GM19035 (cell line): Measurements from ENCODE around the gene CCDC50.

Experiments
- ATAC-seq: cut with Tn5 transposase; IDR thresholded peaks from one replicate; pipeline ENCODE4 v1.9.1; 2021; ENCODE audit not compliant: unreplicated experiment

CCDC50 gene

GRCh38 chr3:191415566-191415965, 86.4 kb downstream of the CCDC50 start:
- ATAC-seq: no peak

DNA sequence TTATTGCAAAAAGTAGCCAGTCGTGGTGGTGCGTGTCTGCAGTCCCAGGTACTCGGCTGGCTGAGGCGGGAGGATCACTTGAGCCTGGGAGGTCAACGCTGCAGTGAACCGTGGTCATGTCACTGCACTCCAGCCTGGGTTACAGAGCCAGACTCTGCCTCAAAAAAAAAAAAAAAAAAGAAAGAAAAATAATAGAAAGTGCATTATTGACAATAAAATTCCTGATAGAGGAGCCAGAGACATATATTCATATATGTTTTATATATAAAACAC, 88.2 kb downstream of the CCDC50 start:
- no peak for ATAC-seq

DNA sequence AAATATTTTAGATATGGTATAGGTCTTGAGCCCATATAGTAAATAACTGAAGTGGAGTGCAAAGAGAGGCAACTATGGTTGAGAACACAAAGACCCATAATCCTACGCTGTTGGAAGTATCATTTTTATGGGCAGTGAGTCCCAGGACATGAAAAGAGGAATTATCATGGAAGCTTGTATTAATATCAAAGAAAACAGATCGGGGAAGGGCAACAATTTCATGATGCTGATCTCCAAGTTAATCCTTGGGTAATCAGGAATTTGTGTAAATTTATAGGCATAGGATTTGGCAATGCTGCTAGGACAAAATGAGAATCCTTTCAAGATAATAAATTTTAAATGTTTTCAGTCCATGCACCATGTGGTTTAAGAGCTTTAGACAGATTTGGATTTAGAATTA, 91.6 kb downstream of the CCDC50 start:
- ATAC-seq: no peak

DNA sequence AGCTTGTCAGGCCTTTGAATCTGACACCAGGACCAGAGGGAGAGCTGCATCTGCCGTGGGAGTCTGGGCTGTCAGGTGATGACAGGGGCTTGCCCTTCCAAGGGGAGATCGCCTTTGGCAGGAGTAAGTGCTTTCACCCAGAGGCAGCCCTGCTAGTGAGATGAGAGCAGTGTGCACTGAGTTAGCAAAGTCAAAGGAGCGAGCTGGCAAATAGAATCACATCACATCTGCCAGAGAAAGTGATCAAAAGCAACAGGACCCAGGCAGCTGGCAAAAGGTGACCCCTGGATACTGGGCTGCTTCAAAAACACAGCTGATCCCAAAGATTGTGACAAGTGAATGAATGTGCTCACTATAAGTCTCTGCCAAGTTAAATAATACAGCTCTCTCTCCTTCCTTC, 95.7 kb downstream of the CCDC50 start:
- no peak for ATAC-seq

DNA sequence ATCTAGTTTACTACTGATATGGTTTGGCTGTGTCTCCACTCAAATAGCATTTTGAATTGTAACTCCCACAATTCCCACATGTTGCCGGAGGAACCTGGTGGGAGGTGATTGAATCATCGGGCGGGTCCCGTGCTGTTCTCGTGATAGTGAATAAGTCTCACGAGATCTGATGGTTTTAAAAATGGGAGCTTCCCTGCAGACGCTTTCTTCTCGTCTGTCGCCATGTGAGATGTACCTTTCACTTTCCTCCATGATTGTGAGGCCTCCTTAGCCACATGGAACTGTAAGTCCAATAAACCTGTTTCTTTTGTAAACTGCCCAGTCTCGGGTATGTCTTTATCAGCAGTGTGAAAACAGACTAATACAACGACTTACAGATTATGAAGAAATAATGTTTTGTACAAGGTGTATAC, 96.1 kb downstream of the CCDC50 start:
- ATAC-seq: no peak

- no peak for ATAC-seq
Measured at GRCh38 chr3:191426311-191426710, 97.1 kb downstream of the CCDC50 start.

- ATAC-seq: no peak
Measured at GRCh38 chr3:191428177-191428576, 99.0 kb downstream of the CCDC50 start.

- ATAC-seq: no peak
Measured at GRCh38 chr3:191430103-191430502, 100.9 kb downstream of the CCDC50 start.

DNA sequence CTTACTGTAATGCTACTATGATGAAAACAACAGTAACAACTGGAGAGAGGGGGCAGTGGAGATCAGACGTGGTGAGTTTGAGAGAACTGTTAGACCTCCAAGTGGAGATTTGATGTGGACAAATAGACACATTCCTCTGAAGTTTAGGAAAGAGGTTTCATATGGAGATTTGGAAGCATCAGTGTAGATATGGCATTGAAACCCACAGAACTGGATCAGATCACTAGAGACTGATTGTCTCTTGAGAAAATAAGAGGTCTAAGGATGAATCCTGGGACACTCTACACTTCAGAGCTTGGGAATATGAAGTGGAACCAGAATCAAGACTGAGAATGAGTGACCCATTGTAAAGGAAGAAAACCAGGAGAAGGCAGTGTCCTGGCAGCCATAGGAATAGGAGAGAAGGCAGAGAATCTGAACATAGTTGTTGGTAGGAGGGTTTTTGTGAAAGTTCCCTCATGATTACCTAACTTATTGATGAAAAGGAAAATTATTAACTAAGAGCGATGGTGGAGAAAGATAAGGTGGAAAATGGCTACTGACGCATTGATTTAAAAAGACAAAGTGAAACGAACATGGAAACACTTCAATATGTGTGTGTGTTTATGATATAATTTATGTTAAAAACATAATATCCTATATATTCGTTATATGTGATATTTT, 102.1 kb downstream of the CCDC50 start:
- ATAC-seq: no peak

DNA sequence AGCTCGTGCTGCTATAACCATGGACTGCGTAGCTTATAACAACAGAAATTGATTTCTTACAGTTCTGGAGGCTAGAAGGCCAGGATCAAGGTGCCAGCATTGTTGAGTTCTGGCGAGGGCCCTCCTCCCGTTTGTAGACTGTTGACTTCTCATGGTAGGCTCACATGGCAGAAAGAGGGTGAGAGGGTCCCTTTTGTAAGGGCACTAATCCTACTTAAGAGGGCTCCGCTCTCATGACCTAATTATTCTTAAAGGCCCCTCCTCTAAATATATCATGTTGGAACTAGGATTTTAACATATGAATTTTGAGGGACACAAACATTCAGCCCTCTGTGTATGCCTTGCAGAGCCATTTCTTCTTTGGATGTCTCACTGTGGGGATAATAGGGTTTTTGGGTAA, 103.0 kb downstream of the CCDC50 start:
- no peak for ATAC-seq

- no peak for ATAC-seq
Measured at GRCh38 chr3:191434024-191434423, 104.8 kb downstream of the CCDC50 start.

DNA sequence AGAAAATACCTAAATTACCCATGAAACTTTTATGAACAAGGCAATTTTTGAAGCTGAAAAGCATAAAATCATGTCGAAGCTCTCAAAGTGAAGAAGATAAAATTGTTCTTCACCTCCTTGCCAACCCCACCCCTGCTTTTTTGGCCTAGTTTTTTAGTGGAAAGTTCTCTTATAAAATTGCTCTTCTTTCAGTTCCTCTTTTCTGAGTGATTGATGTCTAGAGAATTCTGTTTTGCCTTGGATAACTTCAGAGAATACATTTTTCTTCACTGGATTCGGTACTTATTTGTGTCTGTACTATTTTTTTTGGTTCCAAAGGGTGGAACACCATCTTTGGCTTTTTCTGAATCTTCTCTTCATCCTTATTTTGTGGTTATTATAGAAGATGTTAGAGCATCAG, 106.8 kb downstream of the CCDC50 start:
- ATAC-seq: no peak

DNA sequence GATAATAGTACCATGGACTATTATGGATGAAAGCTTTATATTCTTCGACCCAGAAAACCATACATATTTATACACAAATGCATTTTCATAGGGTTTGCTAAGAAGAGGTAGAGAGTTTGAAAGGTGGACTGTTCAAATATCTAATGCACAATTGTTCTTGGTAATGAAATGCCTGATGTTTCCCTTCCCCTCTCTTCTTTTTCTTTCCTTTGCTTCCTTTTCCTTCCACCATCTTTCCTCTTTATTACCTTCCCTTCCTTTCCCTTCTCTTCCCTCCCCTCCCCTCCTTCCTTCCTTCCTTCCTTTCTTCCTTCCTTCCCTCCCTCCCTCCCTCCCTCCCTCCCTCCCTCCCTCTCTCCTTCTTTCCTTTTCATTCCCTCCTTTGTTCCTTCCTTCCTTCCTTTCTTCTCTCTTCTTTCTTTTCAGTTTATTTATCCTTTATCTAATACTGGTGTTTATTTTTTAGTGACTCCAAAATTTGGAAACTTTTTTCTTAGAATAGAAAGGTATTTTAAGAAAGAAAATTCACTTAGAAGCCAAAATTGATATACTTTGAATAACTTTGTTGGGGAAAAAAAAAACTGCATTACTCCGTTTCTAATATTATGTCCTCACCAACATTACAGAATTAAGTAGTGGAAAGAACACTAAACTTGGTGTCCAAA, 109.1 kb downstream of the CCDC50 start:
- no peak for ATAC-seq

GRCh38 chr3:191440532-191440931, 111.3 kb downstream of the CCDC50 start:
- no peak for ATAC-seq

DNA sequence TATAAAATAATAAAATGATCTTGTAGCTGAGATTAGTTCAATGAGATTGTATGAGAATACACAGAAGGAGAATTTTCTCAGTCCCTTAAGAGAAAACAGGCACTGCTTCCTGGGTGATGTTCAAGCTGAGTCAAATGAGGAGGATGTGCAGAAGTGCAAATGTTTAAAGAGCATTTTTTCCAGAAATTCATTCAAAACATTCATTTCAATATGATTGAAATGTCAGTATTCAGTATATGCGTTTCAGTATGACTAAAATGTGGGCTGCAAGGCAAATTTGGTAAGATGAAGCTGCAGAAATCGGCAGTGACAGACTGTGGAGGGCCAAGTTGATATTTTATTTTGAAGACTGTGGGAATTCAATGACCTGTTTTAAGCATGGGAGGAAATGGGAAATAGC, 112.5 kb downstream of the CCDC50 start:
- no peak for ATAC-seq

DNA sequence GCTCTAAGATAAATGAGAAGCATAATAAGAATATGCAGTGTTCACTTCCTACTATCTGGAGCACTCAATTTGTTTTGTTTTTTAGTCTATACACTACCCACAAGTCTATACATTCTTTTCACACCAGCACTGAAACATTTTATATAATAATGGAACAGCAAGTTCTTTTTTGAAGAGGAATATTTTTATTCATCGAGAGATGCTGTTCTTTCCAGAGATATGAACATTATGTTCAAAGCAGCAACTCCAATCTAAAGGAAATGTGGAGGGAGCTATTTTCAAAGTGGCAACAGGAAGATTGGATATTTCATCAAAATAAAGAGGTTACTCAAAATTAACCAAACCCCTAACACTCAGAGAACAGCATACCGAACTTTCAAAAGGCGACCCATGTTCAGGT, 115.4 kb downstream of the CCDC50 start:
- no peak for ATAC-seq
